ENCODE measurements around the gene PDE4A. TPM values are rescaled to one million over a fixed set of nuclear protein-coding genes. Genes with fewer than 3 reads are reported as not detected.
A peak's percentile ranks its signal among the peaks of the same experiment; 100 is the strongest.

Gene PDE4A
- total and polyA plus RNA-seq, 2 of the 13 experiments (the other 11 are each of a cell fraction or from before 2014, with no cell fraction given), result 1.1 to 4.1 TPM

GRCh38 chr19:10424011-10424637 lies 3.8 kb downstream of the PDE4A start (continued):
- TF ChIP-seq YEATS4 (CRISPR knock-in tag; IDR thresholded peaks at IDR 0.05; ENCODE audit: borderline replicate concordance) (no peak), SMARCE1 (IDR thresholded peaks at IDR 0.05; ENCODE audit: borderline replicate concordance) (no peak), ZBTB43 (CRISPR knock-in tag; conservative IDR thresholded peaks at IDR 0.05) (0 out of 2 replicates have a peak, but pooled peaks have one; percentile 34), ZBTB37 (CRISPR knock-in tag; IDR thresholded peaks at IDR 0.05) (0 out of 2 replicates have a peak, but pooled peaks have one; percentile 59), POLR2AphosphoS2 (IDR thresholded peaks at IDR 0.05; ENCODE audit: low read depth, low read length) (no peak), ATAD3A (CRISPR knock-in tag; IDR thresholded peaks at IDR 0.05) (no peak), ZFP36L2 (CRISPR knock-in tag; IDR thresholded peaks at IDR 0.05) (no peak), NR1H2 (CRISPR knock-in tag; IDR thresholded peaks at IDR 0.05; ENCODE audit: borderline replicate concordance, low read depth) (no peak), ZNF446 (CRISPR knock-in tag; IDR thresholded peaks at IDR 0.05) (0 out of 2 replicates have a peak, but pooled peaks have one; percentile 26), ZNF274 (CRISPR knock-in tag; IDR thresholded peaks at IDR 0.05) (no peak), ONECUT2 (CRISPR knock-in tag; IDR thresholded peaks at IDR 0.05) (no peak; the same call in 1 of the 2 replicates), SNAI1 (CRISPR knock-in tag; IDR thresholded peaks at IDR 0.05; ENCODE audit: borderline replicate concordance) (no peak), IRF2 (CRISPR knock-in tag; IDR thresholded peaks at IDR 0.05) (peak; percentile 68), PLRG1 (conservative IDR thresholded peaks at IDR 0.05) (no peak), CHD2 (IDR thresholded peaks at IDR 0.05; ENCODE audit: low read depth, low read length) (no peak), JARID2 (CRISPR knock-in tag; IDR thresholded peaks at IDR 0.05; ENCODE audit: insufficient replicate concordance) (no peak), ZBTB25 (CRISPR knock-in tag; IDR thresholded peaks at IDR 0.05) (peak; percentile 47; the same call in 1 of the 2 replicates), ZNF251 (CRISPR knock-in tag; IDR thresholded peaks at IDR 0.05) (no peak), RAD21 (CRISPR knock-in tag; IDR thresholded peaks at IDR 0.05) (peak; percentile 56), FOXA3 (CRISPR knock-in tag; IDR thresholded peaks at IDR 0.05) (no peak), ZNF747 (CRISPR knock-in tag; IDR thresholded peaks at IDR 0.05; ENCODE audit: borderline replicate concordance) (no peak), IRF9 (CRISPR knock-in tag; IDR thresholded peaks at IDR 0.05; ENCODE audit: borderline replicate concordance) (0 out of 2 replicates have a peak, but pooled peaks have one; percentile 29), PATZ1 (CRISPR knock-in tag; IDR thresholded peaks at IDR 0.05) (peak; percentile 46; the same call in 1 of the 2 replicates), HDAC2 (CRISPR knock-in tag; IDR thresholded peaks at IDR 0.05) (0 out of 2 replicates have a peak, but pooled peaks have one; percentile 27), ELF3 (CRISPR knock-in tag; IDR thresholded peaks at IDR 0.05) (peak; percentile 16; the same call in 1 of the 2 replicates)
